ENCODE results near the gene ADARB2.

- TF ChIP-seq CTCF (IDR thresholded peaks at IDR 0.05) = no peak
- no peak for TF ChIP-seq EP300 (IDR thresholded peaks at IDR 0.05)
- no peak for TF ChIP-seq POLR2A (IDR thresholded peaks at IDR 0.05)
Measured at GRCh38 chr10:1185911-1186682, 551.2 kb downstream of the ADARB2 start.
